Measurements from ENCODE around the gene USP35.

The USP35 gene

DNA sequence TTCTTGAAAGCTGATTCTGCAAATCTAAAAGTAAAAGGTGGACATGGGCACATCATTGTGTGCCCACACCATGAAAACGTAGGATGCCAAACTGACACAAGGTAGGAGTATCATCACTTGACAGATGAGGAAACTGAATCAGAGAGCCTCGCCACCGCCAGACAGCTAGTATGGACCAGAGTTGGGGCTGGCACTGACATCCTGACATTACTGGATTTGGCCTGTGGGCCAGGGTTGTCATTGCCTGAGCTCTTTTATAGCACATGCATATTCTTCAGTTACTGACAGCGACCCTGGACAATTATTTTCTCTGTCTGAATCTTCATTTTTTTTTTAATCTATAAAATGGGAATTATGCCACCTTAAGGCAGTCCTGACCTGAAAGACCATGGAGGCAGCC is 16.5 kb downstream of the USP35 start:
- H3K27ac ChIP-seq, result no peak overlapping the region
- H3K4me1 ChIP-seq, result no peaks in the 10 kb centered on the region
- H3K9ac ChIP-seq, result no peak overlapping the region
- TF ChIP-seq, protein P1, sequence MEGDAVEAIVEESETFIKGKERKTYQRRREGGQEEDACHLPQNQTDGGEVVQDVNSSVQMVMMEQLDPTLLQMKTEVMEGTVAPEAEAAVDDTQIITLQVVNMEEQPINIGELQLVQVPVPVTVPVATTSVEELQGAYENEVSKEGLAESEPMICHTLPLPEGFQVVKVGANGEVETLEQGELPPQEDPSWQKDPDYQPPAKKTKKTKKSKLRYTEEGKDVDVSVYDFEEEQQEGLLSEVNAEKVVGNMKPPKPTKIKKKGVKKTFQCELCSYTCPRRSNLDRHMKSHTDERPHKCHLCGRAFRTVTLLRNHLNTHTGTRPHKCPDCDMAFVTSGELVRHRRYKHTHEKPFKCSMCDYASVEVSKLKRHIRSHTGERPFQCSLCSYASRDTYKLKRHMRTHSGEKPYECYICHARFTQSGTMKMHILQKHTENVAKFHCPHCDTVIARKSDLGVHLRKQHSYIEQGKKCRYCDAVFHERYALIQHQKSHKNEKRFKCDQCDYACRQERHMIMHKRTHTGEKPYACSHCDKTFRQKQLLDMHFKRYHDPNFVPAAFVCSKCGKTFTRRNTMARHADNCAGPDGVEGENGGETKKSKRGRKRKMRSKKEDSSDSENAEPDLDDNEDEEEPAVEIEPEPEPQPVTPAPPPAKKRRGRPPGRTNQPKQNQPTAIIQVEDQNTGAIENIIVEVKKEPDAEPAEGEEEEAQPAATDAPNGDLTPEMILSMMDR (IDR thresholded peaks at IDR 0.05), result no peak
- no peaks in the 10 kb centered on the region for H3K9me3 ChIP-seq (ENCODE audit: control insufficient read depth, low read length)
- no peak overlapping the region for H2AFZ ChIP-seq
- no peaks in the 10 kb centered on the region for H3K36me3 ChIP-seq (ENCODE audit: control insufficient read depth, insufficient read depth, low read length)
- H3K79me2 ChIP-seq, result no peaks in the 10 kb centered on the region
- H3K4me3 ChIP-seq (ENCODE audit: low read depth, low read length), result no peak overlapping the region
- H3K27me3 ChIP-seq (ENCODE audit: control insufficient read depth, insufficient read depth, low read length), result no peaks in the 10 kb centered on the region
- no peak overlapping the region for H3K4me2 ChIP-seq (ENCODE audit: low read length)

DNA sequence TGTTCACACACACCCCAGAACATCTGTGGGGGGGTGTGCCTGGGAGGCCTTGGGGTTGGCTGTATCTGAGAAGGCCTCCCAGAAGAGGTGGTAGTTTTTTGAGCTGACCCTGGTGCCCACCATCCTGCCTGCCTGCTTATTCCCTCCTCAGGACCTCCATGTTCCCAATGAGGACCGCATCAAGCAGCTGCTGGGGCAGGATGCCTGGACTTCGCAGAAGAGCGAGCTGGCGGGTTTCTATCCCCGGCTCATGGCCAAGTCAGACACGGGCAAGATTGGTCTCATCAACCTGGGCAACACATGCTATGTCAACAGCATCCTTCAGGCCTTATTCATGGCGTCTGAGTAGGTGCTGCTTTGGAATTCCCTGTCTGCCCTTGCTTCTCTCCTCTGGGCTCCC is 17.0 kb downstream of the USP35 start:
- TF ChIP-seq, protein P1 (IDR thresholded peaks at IDR 0.05), result no peak
- no peak overlapping the region for H3K4me3 ChIP-seq (ENCODE audit: low read depth, low read length)
- H2AFZ ChIP-seq, result no peak overlapping the region
- H3K27me3 ChIP-seq (ENCODE audit: control insufficient read depth, insufficient read depth, low read length), result no peaks in the 10 kb centered on the region
- no peaks in the 10 kb centered on the region for H3K36me3 ChIP-seq (ENCODE audit: control insufficient read depth, insufficient read depth, low read length)
- no peaks in the 10 kb centered on the region for H3K9me3 ChIP-seq (ENCODE audit: control insufficient read depth, low read length)
- no peak overlapping the region for H3K27ac ChIP-seq
- H3K4me1 ChIP-seq, result no peaks in the 10 kb centered on the region
- H3K9ac ChIP-seq, result no peak overlapping the region
- no peak overlapping the region for H3K4me2 ChIP-seq (ENCODE audit: low read length)
- H3K79me2 ChIP-seq, result no peaks in the 10 kb centered on the region

DNA sequence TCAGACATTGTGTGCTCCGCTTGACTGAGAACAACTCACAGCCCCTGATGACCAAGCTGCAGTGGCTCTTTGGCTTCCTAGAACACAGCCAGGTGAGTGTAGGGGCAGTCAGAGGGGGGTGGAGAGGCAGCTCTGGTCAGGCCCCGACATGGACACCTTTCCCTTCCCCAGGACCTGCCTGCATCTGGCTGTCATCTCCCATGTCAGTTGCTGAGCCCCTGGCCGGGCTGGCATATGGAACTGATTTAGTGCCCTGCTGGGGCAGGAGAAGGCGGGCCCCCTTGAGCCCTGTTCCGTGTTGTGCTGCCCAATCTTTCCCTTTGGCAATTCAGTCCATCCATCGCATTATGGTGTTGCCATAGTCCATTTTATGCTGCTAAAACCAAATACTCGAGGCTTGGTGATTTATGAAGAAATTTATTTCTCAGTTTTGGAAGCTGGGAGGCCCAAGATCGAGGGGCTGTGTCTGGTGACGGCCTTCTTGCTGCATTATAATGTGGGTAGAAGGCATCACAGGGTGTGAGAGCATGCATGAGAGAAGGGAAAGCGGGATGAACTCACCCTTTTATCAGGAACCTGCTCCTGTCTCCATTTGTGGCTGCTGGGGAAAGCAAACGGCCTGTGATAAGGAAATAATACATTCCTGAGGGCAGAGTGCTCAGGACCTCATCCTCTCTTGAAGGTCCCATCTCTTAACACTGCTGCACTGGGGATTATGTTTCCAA is 19.0 kb downstream of the USP35 start:
- H3K9me3 ChIP-seq (ENCODE audit: control insufficient read depth, low read length), result no peaks in the 10 kb centered on the region
- no peak overlapping the region for H3K9ac ChIP-seq
- H3K27me3 ChIP-seq (ENCODE audit: control insufficient read depth, insufficient read depth, low read length), result no peaks in the 10 kb centered on the region
- H3K27ac ChIP-seq, result no peak overlapping the region
- H3K79me2 ChIP-seq, result no peaks in the 10 kb centered on the region
- no peaks in the 10 kb centered on the region for H3K36me3 ChIP-seq (ENCODE audit: control insufficient read depth, insufficient read depth, low read length)
- no peak overlapping the region for H3K4me3 ChIP-seq (ENCODE audit: low read depth, low read length)
- H3K4me2 ChIP-seq (ENCODE audit: low read length), result no peak overlapping the region
- TF ChIP-seq, protein P1 (IDR thresholded peaks at IDR 0.05), result no peak
- H3K4me1 ChIP-seq, result no peaks in the 10 kb centered on the region
- H2AFZ ChIP-seq, result no peak overlapping the region

DNA sequence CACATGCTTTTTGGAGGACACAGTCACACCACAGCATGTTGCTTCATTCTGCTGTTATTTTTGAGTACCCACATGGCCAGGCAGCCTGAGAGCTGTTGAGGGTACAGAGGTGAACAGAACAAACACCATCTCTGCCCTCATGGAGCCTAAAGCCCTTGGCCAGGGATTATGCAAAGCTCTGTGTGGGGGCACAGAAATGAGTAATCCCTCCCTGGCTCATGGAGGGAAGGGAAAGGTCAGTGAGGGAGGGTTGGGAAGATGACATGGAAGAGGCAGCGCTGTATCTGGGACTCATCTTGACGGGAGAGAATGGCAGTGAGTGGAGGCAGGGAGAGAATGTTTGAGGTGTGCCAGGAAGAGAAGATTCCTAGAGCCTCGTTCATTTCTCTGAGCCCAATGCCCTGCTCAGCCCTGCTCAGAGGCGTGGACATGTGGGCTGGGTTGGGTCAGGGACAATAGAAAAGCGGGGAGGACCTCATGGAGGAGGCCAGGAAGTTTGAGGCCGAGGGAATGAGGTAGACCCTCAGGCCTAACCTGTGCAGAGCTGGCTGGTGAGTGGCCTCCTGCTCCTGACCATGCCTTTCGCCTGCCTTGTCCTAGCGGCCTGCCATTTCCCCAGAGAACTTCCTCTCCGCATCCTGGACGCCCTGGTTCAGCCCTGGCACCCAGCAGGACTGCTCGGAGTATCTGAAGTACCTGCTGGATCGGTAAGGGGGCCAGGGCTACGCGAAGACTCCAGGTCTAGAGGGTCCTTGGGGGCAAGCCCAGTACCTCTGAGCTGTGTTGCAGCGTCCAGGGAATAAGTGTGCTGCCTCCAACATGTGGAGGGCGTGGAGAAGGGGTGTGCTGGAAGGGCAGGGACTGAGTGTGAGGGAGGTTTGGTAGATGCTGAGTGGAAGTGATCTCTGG is 19.8 kb downstream of the USP35 start:
- H3K27ac ChIP-seq, result no peak overlapping the region
- H3K9me3 ChIP-seq (ENCODE audit: control insufficient read depth, low read length), result no peaks in the 10 kb centered on the region
- H3K4me3 ChIP-seq (ENCODE audit: low read depth, low read length), result no peak overlapping the region
- H3K36me3 ChIP-seq (ENCODE audit: control insufficient read depth, insufficient read depth, low read length), result no peaks in the 10 kb centered on the region
- H3K27me3 ChIP-seq (ENCODE audit: control insufficient read depth, insufficient read depth, low read length), result no peaks in the 10 kb centered on the region
- TF ChIP-seq, protein P1 (IDR thresholded peaks at IDR 0.05), result no peak
- H3K9ac ChIP-seq, result no peak overlapping the region
- no peak overlapping the region for H3K4me2 ChIP-seq (ENCODE audit: low read length)
- no peak overlapping the region for H2AFZ ChIP-seq
- H3K4me1 ChIP-seq, result no peaks in the 10 kb centered on the region
- no peaks in the 10 kb centered on the region for H3K79me2 ChIP-seq

All from parathyroid adenoma (tissue), 2 donors.